BE2C (cell line): Measurements from ENCODE around the gene WNT8B.

Source experiments
- DNase-seq: peaks from one replicate; pipeline ENCODE4 v3.0.0-alpha.2; 2020
- H3K27me3 ChIP-seq: fragments of 250-450 bp; sonication (Bioruptor Pico); 2 replicates; pipeline ENCODE4 v1.5.1; 2020; ENCODE audit warnings: mild to moderate bottlenecking
- H3K36me3 ChIP-seq: fragments of 250-450 bp; sonication (Bioruptor Pico); 2 replicates; pipeline ENCODE4 v1.5.1; 2020; ENCODE audit warnings: mild to moderate bottlenecking
- H3K4me1 ChIP-seq: fragments of 250-450 bp; sonication (Bioruptor Pico); 2 replicates; pipeline ENCODE4 v1.5.1; 2020
- H3K4me3 ChIP-seq: 2 replicates; pipeline ENCODE4 v1.5.1; 2011; ENCODE audit warnings: low read depth, low read length
- H3K9me3 ChIP-seq: fragments of 250-450 bp; sonication (Bioruptor Pico); 2 replicates; pipeline ENCODE4 v1.5.1; 2020
- CTCF ChIP-seq: IDR thresholded peaks from 2 replicates; pipeline ENCODE4 v1.5.1; 2012; ENCODE audit warnings: mild to moderate bottlenecking, low read depth, low read length

WNT8B gene

GRCh38 chr10:100438674-100439315, 24.0 kb upstream of the WNT8B start:
- Histone ChIP-seq H3K9me3 (no peaks in the 10 kb centered on the region), H3K4me3 (no peak overlapping the region), H3K36me3 (no peaks in the 10 kb centered on the region), H3K4me1 (no peaks in the 10 kb centered on the region), H3K27me3 (no peaks in the 10 kb centered on the region)
- no peak for TF ChIP-seq CTCF
- DNase-seq = no peak

GRCh38 chr10:100442548-100442947, 20.3 kb upstream of the WNT8B start:
- no peak for TF ChIP-seq CTCF
- no peak for DNase-seq
- Histone ChIP-seq H3K4me3 (no peak overlapping the region), H3K9me3 (no peaks in the 10 kb centered on the region), H3K27me3 (no peaks in the 10 kb centered on the region), H3K36me3 (no peaks in the 10 kb centered on the region), H3K4me1 (no peaks in the 10 kb centered on the region)

GRCh38 chr10:100446130-100446761, 16.6 kb upstream of the WNT8B start:
- Histone ChIP-seq H3K4me3 (no peak overlapping the region), H3K36me3 (no peaks in the 10 kb centered on the region), H3K4me1 (no peaks in the 10 kb centered on the region), H3K27me3 (0 out of 2 replicates have a peak, but pooled peaks cover 4% of the 10 kb centered on the region), H3K9me3 (no peaks in the 10 kb centered on the region)
- TF ChIP-seq CTCF = peak; percentile 23; the same call in 1 of the 2 replicates
- DNase-seq = no peak

GRCh38 chr10:100447663-100448062, 15.1 kb upstream of the WNT8B start:
- TF ChIP-seq CTCF = no peak
- Histone ChIP-seq H3K4me1 (no peaks in the 10 kb centered on the region), H3K27me3 (0 out of 2 replicates have a peak, but pooled peaks cover 4% of the 10 kb centered on the region), H3K36me3 (no peaks in the 10 kb centered on the region), H3K9me3 (no peaks in the 10 kb centered on the region), H3K4me3 (no peak overlapping the region)
- DNase-seq = no peak

- H3K27me3 ChIP-seq = peaks cover 4% of the 10 kb centered on the region; the same call in 1 of the 2 replicates
- no peak for DNase-seq
- no peak for TF ChIP-seq CTCF
- no peak overlapping the region for H3K4me3 ChIP-seq
- H3K9me3 ChIP-seq = no peaks in the 10 kb centered on the region
- no peaks in the 10 kb centered on the region for H3K4me1 ChIP-seq
- no peaks in the 10 kb centered on the region for H3K36me3 ChIP-seq
Measured at GRCh38 chr10:100448951-100449350, 13.9 kb upstream of the WNT8B start.

GRCh38 chr10:100468322-100468721, 5.5 kb downstream of the WNT8B start:
- H3K27me3 ChIP-seq = peaks cover 30% of the 10 kb centered on the region
- H3K36me3 ChIP-seq = no peaks in the 10 kb centered on the region
- no peak overlapping the region for H3K4me3 ChIP-seq
- H3K9me3 ChIP-seq = no peaks in the 10 kb centered on the region
- no peak for TF ChIP-seq CTCF
- H3K4me1 ChIP-seq = no peaks in the 10 kb centered on the region
- DNase-seq = no peak
